ENCODE measurements around the gene ANKRD13A. TPM values are rescaled to one million over a fixed set of nuclear protein-coding genes. Genes with fewer than 3 reads are reported as not detected.

Gene ANKRD13A
- total RNA-seq, 4 donors from 2014 or later, result 91.3 to 165 (median 124) TPM

GRCh38 chr12:109996483-109996853, 2.8 kb upstream of the ANKRD13A start:
- H3K27ac ChIP-seq (replicated peaks in 1 of 4), result peak overlapping the region; percentile 81 to 89 (median 84)
- peaks cover 38 to 64% (median 62%) of the 10 kb centered on the region in 4 donors for H3K4me1 ChIP-seq
- WGBS, result 50% methylated on average over 2 of the region's 2 CpGs

GRCh38 chr12:109997393-109997792, 1.8 kb upstream of the ANKRD13A start:
- Histone ChIP-seq H3K4me3 (no peak overlapping the region), H3K4me1 (peaks cover 41 to 72% (median 68%) of the 10 kb centered on the region in 4 donors), H3K9me3 (no peaks in the 10 kb centered on the region), H3K36me3 (no peaks in the 10 kb centered on the region), H3K27ac (replicated peaks in 1 of 4) (no peak overlapping the region), H3K27me3 (no peaks in the 10 kb centered on the region)
- intact Hi-C loops (cut with DNase I), result loop anchor here (5.0 kb wide), 1 partner anchor 45 kb away; no protein-coding TSS in a partner anchor
- no peak for DNase-seq (ENCODE audit: extremely low spot score)
- WGBS, result 88% methylated on average over 4 of the region's 4 CpGs
- TF ChIP-seq POLR2AphosphoS5 (IDR thresholded peaks at IDR 0.05) (no peak), POLR2A (IDR thresholded peaks at IDR 0.05; ENCODE audit: low read depth) (no peak), CTCF (IDR thresholded peaks at IDR 0.05) (no peak), EP300 (IDR thresholded peaks at IDR 0.05) (no peak)

More at GRCh38 chr12:109996483-109996853, 2.8 kb upstream of the ANKRD13A start:
- no peaks in the 10 kb centered on the region for H3K9me3 ChIP-seq
- no peaks in the 10 kb centered on the region for H3K27me3 ChIP-seq
- TF ChIP-seq POLR2A (IDR thresholded peaks at IDR 0.05; ENCODE audit: low read depth) (no peak), CTCF (IDR thresholded peaks at IDR 0.05) (no peak), EP300 (IDR thresholded peaks at IDR 0.05) (no peak), POLR2AphosphoS5 (IDR thresholded peaks at IDR 0.05) (no peak)
- intact Hi-C loops (cut with DNase I), result loop anchor here (5.0 kb wide), 1 partner anchor 44 kb away; no protein-coding TSS in a partner anchor
- peaks cover 0 to 3% (median 0%) of the 10 kb centered on the region in 4 donors for H3K36me3 ChIP-seq
- H3K4me3 ChIP-seq, result peak overlapping the region; percentile 79 to 99 (median 94)
- no peak for DNase-seq (ENCODE audit: extremely low spot score)

GRCh38 chr12:109998241-109998903, 858 bp upstream of the ANKRD13A start:
- intact Hi-C loops (cut with DNase I), result loop anchor here (5.0 kb wide), 1 partner anchor 46 kb away; no protein-coding TSS in a partner anchor
- peaks cover 38 to 73% (median 65%) of the 10 kb centered on the region in 4 donors for H3K4me1 ChIP-seq
- H3K9me3 ChIP-seq, result no peaks in the 10 kb centered on the region
- H3K4me3 ChIP-seq, result peak overlapping the region; percentile 82 to 99 (median 88)
- TF ChIP-seq POLR2AphosphoS5 (IDR thresholded peaks at IDR 0.05) (no peak), CTCF (IDR thresholded peaks at IDR 0.05) (no peak), POLR2A (IDR thresholded peaks at IDR 0.05; ENCODE audit: low read depth) (no peak), EP300 (IDR thresholded peaks at IDR 0.05) (no peak)
- peaks cover 0 to 7% (median 2%) of the 10 kb centered on the region in 4 donors for H3K36me3 ChIP-seq
- no peak for DNase-seq (ENCODE audit: extremely low spot score)
- 55% methylated on average over 9 of the region's 9 CpGs for WGBS
- H3K27ac ChIP-seq (replicated peaks in 1 of 4), result peak overlapping the region; percentile 84 to 88 (median 86)
- no peaks in the 10 kb centered on the region for H3K27me3 ChIP-seq

GRCh38 chr12:109999649-109999971, 380 bp downstream of the ANKRD13A start:
- peak overlapping the region; percentile 84 to 88 (median 86) for H3K27ac ChIP-seq (replicated peaks in 1 of 4)
- no peaks in the 10 kb centered on the region for H3K27me3 ChIP-seq
- H3K4me1 ChIP-seq, result peaks cover 26 to 63% (median 53%) of the 10 kb centered on the region in 4 donors
- 0% methylated on average over 5 of the region's 27 CpGs for WGBS
- peaks cover 0 to 9% (median 2%) of the 10 kb centered on the region in 4 donors for H3K36me3 ChIP-seq
- intact Hi-C loops (cut with DNase I), result loop anchor here (5.0 kb wide), 1 partner anchor 47 kb away; no protein-coding TSS in a partner anchor
- H3K4me3 ChIP-seq, result peak overlapping the region; percentile 82 to 99 (median 88)
- no peak for DNase-seq (ENCODE audit: extremely low spot score)
- H3K9me3 ChIP-seq, result no peaks in the 10 kb centered on the region
- no peak for TF ChIP-seq EP300 (IDR thresholded peaks at IDR 0.05)
- TF ChIP-seq POLR2AphosphoS5 (IDR thresholded peaks at IDR 0.05), result no peak
- no peak for TF ChIP-seq CTCF (IDR thresholded peaks at IDR 0.05)
- no peak for TF ChIP-seq POLR2A (IDR thresholded peaks at IDR 0.05; ENCODE audit: low read depth)
